IMR-90 (cell line): Measurements from ENCODE around the gene SH3BP2. TPM values are rescaled to one million over a fixed set of nuclear protein-coding genes. Genes with fewer than 3 reads are reported as not detected.

Experiments used
- ATAC-seq: fragments of 200-7000 bp; cut with Tn5 transposase; 2 replicates; pipeline ENCODE4 v1.9.1; 2020; ENCODE audit warnings: low read depth, mild to moderate bottlenecking, moderate library complexity
- BruUV-seq: library from RNA; stranded (reverse); fragments of 400-500 nt; replicated peaks from 2 replicates; lab custom pipeline; 2021; lab: Mats Ljungman, UMichigan
- CTCF ChIA-PET: fragments of 300-600 bp; formaldehyde crosslinking; extraction: SDS; loops from one replicate; lab custom pipeline; 2021; ENCODE audit warnings: antibody characterized with exemption; lab: Yijun Ruan, JAX
- POLR2A ChIA-PET: fragments of 300-600 bp; sonication (Branson Sonifier 250); formaldehyde crosslinking; loops from one replicate; lab custom pipeline; 2022; ENCODE audit warnings: antibody characterized with exemption; ENCODE audit not compliant: unreplicated experiment; lab: Charles Lee
- DNase-seq: peaks from one replicate; pipeline ENCODE4 v3.0.0; 2013
- H2AFZ ChIP-seq: replicated peaks from 2 replicates; pipeline ENCODE3; 2013; ENCODE audit warnings: low read length, mild to moderate bottlenecking; ENCODE audit not compliant: poor library complexity
- H2AK5ac ChIP-seq: 2 replicates; pipeline ENCODE4 v1.6.1; 2013; ENCODE audit warnings: low read depth, low read length, inconsistent platforms
- H2AK9ac ChIP-seq: replicated peaks from 2 replicates; pipeline ENCODE3; 2013; ENCODE audit warnings: mild to moderate bottlenecking, low read depth, low read length, moderate library complexity; ENCODE audit not compliant: poor library complexity
- H2BK120ac ChIP-seq: 2 replicates; pipeline ENCODE4 v1.6.1; 2013; ENCODE audit warnings: low read depth, low read length, inconsistent platforms
- H2BK15ac ChIP-seq: 3 replicates; pipeline ENCODE4 v1.6.1; 2013; ENCODE audit warnings: low read depth, low read length, inconsistent platforms
- H2BK20ac ChIP-seq: 2 replicates; pipeline ENCODE4 v1.6.1; 2013; ENCODE audit warnings: low read depth, mild to moderate bottlenecking, inconsistent platforms, low read length, moderate library complexity
- H2BK5ac ChIP-seq: 2 replicates; pipeline ENCODE4 v1.6.1; 2013; ENCODE audit warnings: mild to moderate bottlenecking, low read depth, low read length, inconsistent platforms; ENCODE audit not compliant: poor library complexity, severe bottlenecking
- H3K14ac ChIP-seq: replicated peaks from 2 replicates; pipeline ENCODE4 v1.6.1; 2013; ENCODE audit warnings: low read depth, low read length, inconsistent platforms
- H3K18ac ChIP-seq: 2 replicates; pipeline ENCODE4 v1.6.1; 2013; ENCODE audit warnings: low read depth, low read length, control low read depth
- H3K23ac ChIP-seq: 2 replicates; pipeline ENCODE4 v1.6.1; 2013; ENCODE audit warnings: low read depth, low read length, inconsistent platforms
- H3K27ac ChIP-seq: 2 replicates; pipeline ENCODE4 v1.5.1; 2013; ENCODE audit warnings: mild to moderate bottlenecking, control low read depth, low read length; ENCODE audit not compliant: insufficient read depth
- H3K27me3 ChIP-seq: 2 replicates; pipeline ENCODE4 v1.6.1; 2013; ENCODE audit warnings: low read length; ENCODE audit not compliant: control insufficient read depth, insufficient read depth
- H3K36me3 ChIP-seq: 2 replicates; pipeline ENCODE4 v1.6.1; 2013; ENCODE audit warnings: low read length, mixed read lengths; ENCODE audit not compliant: control insufficient read depth, insufficient read depth
- H3K4ac ChIP-seq: 2 replicates; pipeline ENCODE4 v1.6.1; 2013; ENCODE audit warnings: low read depth, low read length, inconsistent platforms
- H3K4me1 ChIP-seq: 2 replicates; pipeline ENCODE4 v1.6.1; 2013; ENCODE audit warnings: low read length, mixed read lengths; ENCODE audit not compliant: control insufficient read depth, insufficient read depth
- H3K4me2 ChIP-seq: 2 replicates; pipeline ENCODE4 v1.6.1; 2013; ENCODE audit warnings: low read depth, mild to moderate bottlenecking, control low read depth, low read length, moderate library complexity
- H3K4me3 ChIP-seq: 2 replicates; pipeline ENCODE4 v1.5.1; 2013; ENCODE audit warnings: low read depth, mild to moderate bottlenecking, control low read depth, low read length, moderate library complexity; ENCODE audit not compliant: insufficient read depth
- H3K56ac ChIP-seq: 2 replicates; pipeline ENCODE4 v1.6.1; 2013; ENCODE audit warnings: low read length, inconsistent platforms; ENCODE audit not compliant: insufficient read depth; ENCODE audit errors: extremely low read depth
- H3K79me1 ChIP-seq, 2 experiments: 2 replicates each; pipeline ENCODE4 v1.6.1; 2013; ENCODE audit warnings: low read length in 2 of 2, inconsistent platforms in 1 of 2, low read depth in 1 of 2
- H3K9ac ChIP-seq: 2 replicates; pipeline ENCODE4 v1.6.1; 2013; ENCODE audit warnings: low read depth, low read length, control low read depth
- H3K9me1 ChIP-seq: 2 replicates; pipeline ENCODE4 v1.6.1; 2013; ENCODE audit warnings: low read length, inconsistent platforms; ENCODE audit not compliant: insufficient read depth
- H3K9me3 ChIP-seq: 2 replicates; pipeline ENCODE4 v1.6.1; 2013; ENCODE audit warnings: low read length; ENCODE audit not compliant: control insufficient read depth, insufficient read depth
- H4K20me1 ChIP-seq: 2 replicates; pipeline ENCODE4 v1.6.1; 2013; ENCODE audit warnings: low read length, inconsistent platforms; ENCODE audit not compliant: insufficient read depth
- H4K5ac ChIP-seq: 2 replicates; pipeline ENCODE4 v1.6.1; 2013; ENCODE audit warnings: mild to moderate bottlenecking, low read depth, low read length, control low read depth
- H4K8ac ChIP-seq, 2 experiments: 2 replicates each; pipeline ENCODE4 v1.6.1; 2013; ENCODE audit warnings: low read depth in 2 of 2, low read length in 2 of 2, control low read depth in 1 of 2, inconsistent platforms in 1 of 2
- H4K91ac ChIP-seq: 2 replicates; pipeline ENCODE4 v1.6.1; 2013; ENCODE audit warnings: low read depth, low read length, inconsistent platforms; ENCODE audit not compliant: insufficient read depth
- BHLHE40 ChIP-seq: fragments of 150-350 bp; IDR thresholded peaks from 2 replicates; pipeline ENCODE4 v1.6.1; 2016; ENCODE audit warnings: mild to moderate bottlenecking, low read depth, low read length
- CEBPB ChIP-seq: IDR thresholded peaks from 2 replicates; pipeline ENCODE4 v1.6.1; 2012; ENCODE audit warnings: low read depth, low read length, improper control_type of control experiment
- CHD1 ChIP-seq: IDR thresholded peaks from 2 replicates; pipeline ENCODE4 v1.6.1; 2012; ENCODE audit warnings: low read depth, low read length, improper control_type of control experiment
- ELK1 ChIP-seq: fragments of 150-350 bp; IDR thresholded peaks from 2 replicates; pipeline ENCODE4 v1.6.1; 2016; ENCODE audit warnings: low read depth, mild to moderate bottlenecking, low read length, moderate library complexity, borderline replicate concordance
- FOS ChIP-seq: fragments of 150-350 bp; IDR thresholded peaks from 2 replicates; pipeline ENCODE4 v1.6.1; 2016; ENCODE audit warnings: low read depth, low read length
- MAFK ChIP-seq: IDR thresholded peaks from 2 replicates; pipeline ENCODE4 v1.6.1; 2012; ENCODE audit warnings: low read depth, low read length, improper control_type of control experiment
- MAZ ChIP-seq: IDR thresholded peaks from 2 replicates; pipeline ENCODE4 v1.6.1; 2012; ENCODE audit warnings: low read depth, mild to moderate bottlenecking, low read length, improper control_type of control experiment, moderate library complexity, borderline replicate concordance
- MXI1 ChIP-seq: IDR thresholded peaks from 2 replicates; pipeline ENCODE4 v1.6.1; 2012; ENCODE audit warnings: low read depth, mild to moderate bottlenecking, low read length, moderate library complexity, borderline replicate concordance
- NFE2L2 ChIP-seq: fragments of 150-350 bp; IDR thresholded peaks from 2 replicates; pipeline ENCODE4 v1.6.1; 2016; ENCODE audit warnings: low read depth, mild to moderate bottlenecking, low read length
- POLR2A ChIP-seq: IDR thresholded peaks from 2 replicates; pipeline ENCODE4 v1.6.1; 2012; ENCODE audit warnings: mild to moderate bottlenecking, low read depth, low read length
- RAD21 ChIP-seq: IDR thresholded peaks from 2 replicates; pipeline ENCODE4 v1.6.1; 2012; ENCODE audit warnings: low read length, improper control_type of control experiment
- RCOR1 ChIP-seq: IDR thresholded peaks from 2 replicates; pipeline ENCODE4 v1.6.1; 2012; ENCODE audit warnings: mild to moderate bottlenecking, low read length, improper control_type of control experiment; ENCODE audit not compliant: insufficient replicate concordance
- RFX5 ChIP-seq: IDR thresholded peaks from 2 replicates; pipeline ENCODE4 v1.8.0; 2012; ENCODE audit warnings: low read depth, mild to moderate bottlenecking, low read length, moderate library complexity
- USF2 ChIP-seq: fragments of 150-350 bp; IDR thresholded peaks from 2 replicates; pipeline ENCODE4 v1.6.1; 2017; ENCODE audit warnings: mild to moderate bottlenecking, antibody characterized with exemption, low read length, low read depth
- WGBS, 2 experiments: methylation state at CpG; one replicate each; pipeline versions ENCODE4 v1.1.5 to v1.1.7; 2013; ENCODE audit warnings: missing lambda C conversion rate in 2 of 2; ENCODE audit not compliant: insufficient read length in 1 of 2; ENCODE audit errors: extremely low coverage in 2 of 2; 5-methylcytosine and 5-hydroxymethylcytosine counted together
- dilution Hi-C: fragments of 300-500 bp; cut with HindIII; formaldehyde crosslinking; loops from one replicate; pipeline ENCODE4 v1.14.3; 2018; ENCODE audit warnings: low sequenced_read_pairs; ENCODE audit not compliant: unreplicated experiment
- in situ Hi-C: fragments of 300-500 bp; cut with MboI; formaldehyde crosslinking; loops from 3 replicates; pipeline ENCODE4 v1.14.3; 2019; ENCODE audit warnings: low sequenced_read_pairs, inconsistent platforms, mixed read lengths
- intact Hi-C: fragments of 100-400 bp; cut with micrococcal nuclease; formaldehyde crosslinking; loops from 2 replicates; pipeline ENCODE4 v1.10.0; 2022
- polyA plus RNA-seq, 3 experiments: library from polyadenylated mRNA; depleted of rRNA; stranded (reverse); fragments of >200 nt; gene quantifications; 2 replicates each; pipeline ENCODE4 v1.2.3, GENCODE V29; 2012; ENCODE audit warnings: low replicate concordance in 1 of 3
- total RNA-seq: library from RNA; depleted of rRNA; stranded (reverse); fragments of >200 nt; gene quantifications from 2 replicates; pipeline ENCODE4 v1.2.3, GENCODE V29; 2012

The SH3BP2 gene
- total and polyA plus RNA-seq, 2 of the 4 experiments (the other 2 are of a cell fraction) = 9.0 to 37.2 TPM

GRCh38 chr4:2829933-2830451, 37.1 kb downstream of the SH3BP2 start:
- H4K91ac ChIP-seq = no peak overlapping the region
- no peak overlapping the region for H2BK20ac ChIP-seq
- H3K4ac ChIP-seq = no peak overlapping the region
- peaks cover 6% of the 10 kb centered on the region for H4K20me1 ChIP-seq
- no peak overlapping the region for H4K8ac ChIP-seq
- no peaks in the 10 kb centered on the region for H3K9me3 ChIP-seq
- H3K4me3 ChIP-seq = no peak overlapping the region
- no peak overlapping the region for H4K5ac ChIP-seq
- peak overlapping the region; percentile 24 for H2AK9ac ChIP-seq
- no peaks in the 10 kb centered on the region for H3K4me1 ChIP-seq
- in situ Hi-C loops (no loop called here), dilution Hi-C loops (no loop called here), intact Hi-C loops (no loop called here)
- no peak for DNase-seq
- H3K23ac ChIP-seq = no peak overlapping the region
- no TSS peak for BruUV-seq
- no peak overlapping the region for H3K4me2 ChIP-seq
- H3K18ac ChIP-seq = no peak overlapping the region
- peaks cover 15% of the 10 kb centered on the region for H3K9me1 ChIP-seq
- no peak overlapping the region for H2AFZ ChIP-seq
- no peak overlapping the region for H2AK5ac ChIP-seq
- H3K79me1 ChIP-seq = peaks cover 5 to 21% of the 10 kb centered on the region in 2 experiments; a peak in 3 of 4 replicates
- ChIA-PET CTCF (no interaction called here), POLR2A (no interaction called here)
- peaks cover 86% of the 10 kb centered on the region for H3K36me3 ChIP-seq
- 100% methylated on average over 11 of the region's 19 CpGs; no CpG with 5 or more reads in 1 of the 2 experiments for WGBS, 2 experiments
- H3K27me3 ChIP-seq = no peaks in the 10 kb centered on the region
- H3K9ac ChIP-seq = no peak overlapping the region
- TF ChIP-seq USF2 (no peak), POLR2A (no peak), RAD21 (no peak), FOS (no peak), ELK1 (no peak), CHD1 (no peak), MXI1 (no peak), MAZ (no peak), CEBPB (no peak), NFE2L2 (no peak), MAFK (no peak), BHLHE40 (no peak), RCOR1 (no peak), RFX5 (no peak)
- H3K56ac ChIP-seq = no peak overlapping the region
- no peak overlapping the region for H3K14ac ChIP-seq
- H3K27ac ChIP-seq = no peak overlapping the region
- ATAC-seq = no peak
- no peak overlapping the region for H2BK15ac ChIP-seq
- H2BK5ac ChIP-seq = no peak overlapping the region
- H2BK120ac ChIP-seq = no peak overlapping the region
